HL-60 (cell line): ENCODE measurements around the gene CYP8B1.

ENCODE experiments used
- CTCF ChIP-seq: IDR thresholded peaks from one replicate; pipeline ENCODE4 v1.5.1; 2011; ENCODE audit warnings: low read length, control low read depth, inconsistent platforms; ENCODE audit not compliant: insufficient read depth
- GABPA ChIP-seq: IDR thresholded peaks from 2 replicates; pipeline ENCODE4 v1.6.1; 2012; ENCODE audit warnings: low read depth
- POLR2AphosphoS5 ChIP-seq: IDR thresholded peaks from 2 replicates; pipeline ENCODE4 v1.6.1; 2012; ENCODE audit warnings: low read depth
- REST ChIP-seq: IDR thresholded peaks from 2 replicates; pipeline ENCODE4 v1.6.1; 2012; ENCODE audit warnings: low read depth; ENCODE audit not compliant: insufficient replicate concordance
- SPI1 ChIP-seq: IDR thresholded peaks from 2 replicates; pipeline ENCODE4 v1.6.1; 2012; ENCODE audit warnings: low read depth, mild to moderate bottlenecking, borderline replicate concordance

GRCh38 chr3:42871592-42872196 is 4.0 kb downstream of the CYP8B1 start:
- TF ChIP-seq CTCF, result no peak
- no peak for TF ChIP-seq POLR2AphosphoS5
- TF ChIP-seq SPI1, result no peak
- no peak for TF ChIP-seq GABPA
- no peak for TF ChIP-seq REST
